Endodermal cell (in vitro differentiated cells): ENCODE data around the gene SETD7. TPM values are rescaled to one million over a fixed set of nuclear protein-coding genes. Genes with fewer than 3 reads are reported as not detected.
A peak's percentile ranks its signal among the peaks of the same experiment; 100 is the strongest.

ENCODE experiments used
- DNase-seq: peaks from one replicate; pipeline ENCODE4 v3.0.0-alpha.2; 2017
- H3K27ac ChIP-seq: 2 replicates; pipeline ENCODE4 v1.5.1; 2013; ENCODE audit warnings: mild to moderate bottlenecking, low read depth, low read length, moderate library complexity
- H3K27me3 ChIP-seq: 2 replicates; pipeline ENCODE4 v1.6.1; 2013; ENCODE audit warnings: mild to moderate bottlenecking, low read length, moderate library complexity; ENCODE audit not compliant: insufficient read depth, control insufficient read depth, poor library complexity, severe bottlenecking
- H3K36me3 ChIP-seq: 2 replicates; pipeline ENCODE4 v1.7.0; 2013; ENCODE audit warnings: mild to moderate bottlenecking, low read length, moderate library complexity; ENCODE audit not compliant: control insufficient read depth, insufficient read depth
- H3K4me1 ChIP-seq: one replicate; pipeline ENCODE4 v1.7.0; 2013; ENCODE audit warnings: low read length; ENCODE audit not compliant: control insufficient read depth, insufficient read depth
- H3K4me3 ChIP-seq: 2 replicates; pipeline ENCODE4 v1.5.1; 2013; ENCODE audit warnings: mild to moderate bottlenecking, low read length, moderate library complexity
- H3K9ac ChIP-seq: 2 replicates; pipeline ENCODE4 v1.6.1; 2013; ENCODE audit warnings: mild to moderate bottlenecking, low read length, moderate library complexity; ENCODE audit not compliant: poor library complexity, severe bottlenecking; ENCODE audit errors: extremely low read depth
- H3K9me3 ChIP-seq: 2 replicates; pipeline ENCODE4 v1.6.1; 2013; ENCODE audit warnings: mild to moderate bottlenecking, low read length, moderate library complexity; ENCODE audit not compliant: control insufficient read depth
- H3K27ac Mint-ChIP-seq: 2 replicates; pipeline ENCODE4 v1.8.0; 2020; ENCODE audit warnings: mixed read lengths
- H3K27me3 Mint-ChIP-seq: 2 replicates; pipeline ENCODE4 v1.8.0; 2021; ENCODE audit warnings: mild to moderate bottlenecking, mixed read lengths; ENCODE audit not compliant: insufficient read depth
- H3K36me3 Mint-ChIP-seq: 2 replicates; pipeline ENCODE4 v1.8.0; 2020; ENCODE audit warnings: low read depth, mixed read lengths
- H3K4me1 Mint-ChIP-seq: 2 replicates; pipeline ENCODE4 v1.8.0; 2020; ENCODE audit warnings: mixed read lengths
- H3K4me3 Mint-ChIP-seq: 2 replicates; pipeline ENCODE4 v1.8.0; 2020; ENCODE audit warnings: mild to moderate bottlenecking, moderate library complexity, mixed read lengths
- H3K9me3 Mint-ChIP-seq: 2 replicates; pipeline ENCODE4 v1.8.0; 2020; ENCODE audit warnings: mild to moderate bottlenecking, mixed read lengths
- WGBS, 2 experiments: methylation state at CpG; one replicate each; pipeline versions ENCODE4 v1.1.5 to v1.1.7; 2013; ENCODE audit warnings: missing lambda C conversion rate in 2 of 2, mixed read lengths in 1 of 2; ENCODE audit not compliant: insufficient coverage in 1 of 2, insufficient read length in 1 of 2; 5-methylcytosine and 5-hydroxymethylcytosine counted together
- total RNA-seq, 2 donors: library from RNA; stranded (reverse); fragmentation: NEBNext Ultra II Directional in 1 of 2; extraction: Animal tissue kit (Norgen Biotek cat#: 25700) in 1 of 2; gene quantifications; 2 replicates in 1 of 2; 3 replicates in 1 of 2; pipeline ENCODE4 v1.2.1, GENCODE V29; 2021
- TF ChIP-seq, protein P1 (sequence below): fragments of 200-600 bp; sonication (generic); conservative IDR thresholded peaks from 2 replicates; pipeline ENCODE4 v1.5.0; 2021; ENCODE audit warnings: antibody characterized with exemption, mild to moderate bottlenecking

The SETD7 gene
- total RNA-seq, 2 donors from 2014 or later, result 13.8 to 19.4 TPM

DNA sequence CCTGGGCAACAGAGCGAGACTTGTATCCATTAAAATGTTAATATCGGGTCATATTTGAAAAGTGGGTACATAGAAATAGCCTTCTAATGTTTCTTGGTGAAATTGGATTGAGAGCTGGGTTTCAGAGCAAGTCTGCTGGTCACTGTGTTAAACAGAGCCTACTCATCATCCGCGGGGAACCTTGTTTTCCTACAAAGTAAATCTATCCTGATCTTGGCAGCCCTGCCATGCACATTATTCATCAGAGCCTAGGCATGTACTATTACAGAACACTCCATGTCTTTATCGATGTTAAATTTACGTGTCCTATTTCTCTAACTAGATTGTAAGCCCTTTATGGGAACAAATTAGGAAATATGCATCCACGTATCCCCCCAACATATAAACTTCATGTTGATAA is 18.7 kb downstream of the SETD7 start:
- Histone ChIP-seq H3K9me3 (no peaks in the 10 kb centered on the region), H3K27me3 (no peaks in the 10 kb centered on the region), H3K4me1 (no peaks in the 10 kb centered on the region), H3K4me3 (no peak overlapping the region), H3K36me3 (peaks cover 62% of the 10 kb centered on the region), H3K27ac (no peak overlapping the region), H3K9ac (no peak overlapping the region)
- Mint-ChIP-seq H3K36me3 (peaks cover 35% of the 10 kb centered on the region), H3K4me3 (no peak overlapping the region), H3K27ac (no peak overlapping the region), H3K9me3 (no peaks in the 10 kb centered on the region), H3K27me3 (no peaks in the 10 kb centered on the region), H3K4me1 (no peaks in the 10 kb centered on the region)
- WGBS, 2 experiments, result 96 to 97% methylated on average over 6 to 7 of the region's 7 CpGs
- TF ChIP-seq, protein P1, sequence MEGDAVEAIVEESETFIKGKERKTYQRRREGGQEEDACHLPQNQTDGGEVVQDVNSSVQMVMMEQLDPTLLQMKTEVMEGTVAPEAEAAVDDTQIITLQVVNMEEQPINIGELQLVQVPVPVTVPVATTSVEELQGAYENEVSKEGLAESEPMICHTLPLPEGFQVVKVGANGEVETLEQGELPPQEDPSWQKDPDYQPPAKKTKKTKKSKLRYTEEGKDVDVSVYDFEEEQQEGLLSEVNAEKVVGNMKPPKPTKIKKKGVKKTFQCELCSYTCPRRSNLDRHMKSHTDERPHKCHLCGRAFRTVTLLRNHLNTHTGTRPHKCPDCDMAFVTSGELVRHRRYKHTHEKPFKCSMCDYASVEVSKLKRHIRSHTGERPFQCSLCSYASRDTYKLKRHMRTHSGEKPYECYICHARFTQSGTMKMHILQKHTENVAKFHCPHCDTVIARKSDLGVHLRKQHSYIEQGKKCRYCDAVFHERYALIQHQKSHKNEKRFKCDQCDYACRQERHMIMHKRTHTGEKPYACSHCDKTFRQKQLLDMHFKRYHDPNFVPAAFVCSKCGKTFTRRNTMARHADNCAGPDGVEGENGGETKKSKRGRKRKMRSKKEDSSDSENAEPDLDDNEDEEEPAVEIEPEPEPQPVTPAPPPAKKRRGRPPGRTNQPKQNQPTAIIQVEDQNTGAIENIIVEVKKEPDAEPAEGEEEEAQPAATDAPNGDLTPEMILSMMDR, result no peak
- no peak for DNase-seq

DNA sequence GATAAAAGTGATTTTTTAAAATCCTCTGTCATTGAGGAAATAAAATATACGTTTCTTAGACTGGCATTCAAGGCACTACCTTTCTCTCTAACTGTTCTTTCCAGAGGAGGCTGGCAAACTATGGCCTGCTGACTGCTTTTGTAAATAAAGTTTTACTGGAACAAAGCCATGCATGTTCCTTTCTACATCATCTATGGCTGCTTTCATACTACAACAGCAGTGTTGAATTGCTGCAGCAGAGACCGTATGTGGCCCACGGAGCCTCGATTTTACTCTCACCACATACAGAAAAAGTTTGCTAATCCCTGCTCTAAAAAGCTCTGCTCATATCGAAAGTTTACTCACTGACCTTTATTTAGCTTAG is 20.2 kb downstream of the SETD7 start:
- Mint-ChIP-seq H3K4me3 (no peak overlapping the region), H3K27me3 (no peaks in the 10 kb centered on the region), H3K36me3 (peaks cover 34% of the 10 kb centered on the region), H3K9me3 (no peaks in the 10 kb centered on the region), H3K27ac (no peak overlapping the region), H3K4me1 (no peaks in the 10 kb centered on the region)
- DNase-seq, result no peak
- H3K36me3 ChIP-seq, result peaks cover 60% of the 10 kb centered on the region
- H3K4me1 ChIP-seq, result no peaks in the 10 kb centered on the region
- no peak overlapping the region for H3K9ac ChIP-seq
- H3K4me3 ChIP-seq, result no peak overlapping the region
- no peak overlapping the region for H3K27ac ChIP-seq
- H3K9me3 ChIP-seq, result no peaks in the 10 kb centered on the region
- H3K27me3 ChIP-seq, result no peaks in the 10 kb centered on the region
- TF ChIP-seq, protein P1, result no peak
- 90 to 96% methylated on average over 5 of the region's 5 CpGs for WGBS, 2 experiments

DNA sequence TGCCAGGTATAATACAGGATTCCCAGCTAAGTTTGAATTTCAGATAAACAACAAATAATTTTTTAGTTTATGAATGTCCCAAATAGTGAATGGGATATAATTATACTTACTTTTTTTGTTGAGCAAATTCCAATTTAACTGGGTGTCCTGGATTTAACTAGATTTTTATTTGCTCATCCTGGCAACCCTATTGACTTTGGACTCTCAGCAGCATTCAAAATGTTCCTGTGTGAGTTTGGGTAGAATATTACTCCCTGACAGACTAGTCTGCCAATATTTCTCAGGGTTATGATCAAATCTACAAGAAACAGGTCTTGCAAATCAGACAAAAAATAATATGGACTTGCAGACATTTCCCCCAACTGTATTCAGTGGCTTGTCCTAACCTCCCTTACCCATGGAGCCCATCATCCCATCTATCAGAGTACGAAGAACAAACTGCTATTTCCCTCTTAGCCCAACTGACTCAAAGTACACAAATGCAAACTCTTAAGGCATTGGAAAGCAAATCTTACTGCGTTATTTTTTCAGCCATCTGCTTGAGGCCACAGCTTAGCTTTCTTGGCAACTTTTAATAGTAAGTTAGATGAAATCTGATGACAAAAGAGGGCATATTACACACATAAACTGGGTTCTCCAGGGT is 20.7 kb downstream of the SETD7 start:
- no peaks in the 10 kb centered on the region for H3K9me3 Mint-ChIP-seq
- H3K27ac Mint-ChIP-seq, result peak overlapping the region; percentile 49
- 86 to 90% methylated on average over 1 to 2 of the region's 2 CpGs for WGBS, 2 experiments
- no peaks in the 10 kb centered on the region for H3K9me3 ChIP-seq
- H3K27ac ChIP-seq, result no peak overlapping the region
- H3K9ac ChIP-seq, result no peak overlapping the region
- H3K4me1 ChIP-seq, result no peaks in the 10 kb centered on the region
- TF ChIP-seq, protein P1, result no peak
- H3K36me3 ChIP-seq, result peaks cover 55% of the 10 kb centered on the region
- H3K4me3 Mint-ChIP-seq, result no peak overlapping the region
- no peak for DNase-seq
- no peak overlapping the region for H3K4me3 ChIP-seq
- no peaks in the 10 kb centered on the region for H3K27me3 ChIP-seq
- H3K36me3 Mint-ChIP-seq, result peaks cover 30% of the 10 kb centered on the region
- H3K4me1 Mint-ChIP-seq, result no peaks in the 10 kb centered on the region
- H3K27me3 Mint-ChIP-seq, result no peaks in the 10 kb centered on the region
